ENCODE data around the gene POLR3A. TPM values are rescaled to one million over a fixed set of nuclear protein-coding genes. Genes with fewer than 3 reads are reported as not detected.

The POLR3A gene
- total RNA-seq, 1 donor: 17.5 TPM

DNA sequence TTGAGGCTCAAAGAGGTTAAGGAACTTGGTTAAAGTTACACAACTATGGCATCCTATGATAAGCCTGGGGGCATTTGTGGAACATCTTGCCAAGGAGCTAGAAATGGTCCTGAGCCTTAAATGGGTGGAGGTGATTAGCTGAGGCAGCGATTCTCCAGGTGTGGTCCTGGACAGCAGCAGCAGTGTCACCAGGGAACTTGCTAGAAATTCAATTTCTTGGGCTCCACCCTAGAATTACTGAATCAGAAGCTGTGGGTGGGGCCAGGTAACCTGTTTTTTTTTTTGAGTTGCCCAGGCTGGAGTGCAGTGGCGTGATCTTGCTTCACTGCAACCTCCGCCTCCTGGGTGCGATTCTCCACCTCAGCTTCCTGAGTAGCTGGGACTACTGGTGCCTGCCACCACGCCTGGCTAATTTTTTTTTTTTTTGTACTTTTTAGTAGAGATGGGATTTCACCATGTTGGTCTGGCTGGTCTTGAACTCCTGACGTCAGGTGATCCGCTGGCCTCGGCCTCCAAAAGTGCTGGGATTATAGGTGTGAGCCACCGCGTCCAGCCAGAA is 17.5 kb upstream of the POLR3A start:
- DNase-seq (ENCODE audit: low read depth): no peak
- TF ChIP-seq, protein P1, sequence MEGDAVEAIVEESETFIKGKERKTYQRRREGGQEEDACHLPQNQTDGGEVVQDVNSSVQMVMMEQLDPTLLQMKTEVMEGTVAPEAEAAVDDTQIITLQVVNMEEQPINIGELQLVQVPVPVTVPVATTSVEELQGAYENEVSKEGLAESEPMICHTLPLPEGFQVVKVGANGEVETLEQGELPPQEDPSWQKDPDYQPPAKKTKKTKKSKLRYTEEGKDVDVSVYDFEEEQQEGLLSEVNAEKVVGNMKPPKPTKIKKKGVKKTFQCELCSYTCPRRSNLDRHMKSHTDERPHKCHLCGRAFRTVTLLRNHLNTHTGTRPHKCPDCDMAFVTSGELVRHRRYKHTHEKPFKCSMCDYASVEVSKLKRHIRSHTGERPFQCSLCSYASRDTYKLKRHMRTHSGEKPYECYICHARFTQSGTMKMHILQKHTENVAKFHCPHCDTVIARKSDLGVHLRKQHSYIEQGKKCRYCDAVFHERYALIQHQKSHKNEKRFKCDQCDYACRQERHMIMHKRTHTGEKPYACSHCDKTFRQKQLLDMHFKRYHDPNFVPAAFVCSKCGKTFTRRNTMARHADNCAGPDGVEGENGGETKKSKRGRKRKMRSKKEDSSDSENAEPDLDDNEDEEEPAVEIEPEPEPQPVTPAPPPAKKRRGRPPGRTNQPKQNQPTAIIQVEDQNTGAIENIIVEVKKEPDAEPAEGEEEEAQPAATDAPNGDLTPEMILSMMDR (IDR thresholded peaks at IDR 0.05; ENCODE audit: insufficient read depth, low read length): no peak
- no peak overlapping the region for H3K4me3 ChIP-seq (ENCODE audit: low read depth, low read length)

DNA sequence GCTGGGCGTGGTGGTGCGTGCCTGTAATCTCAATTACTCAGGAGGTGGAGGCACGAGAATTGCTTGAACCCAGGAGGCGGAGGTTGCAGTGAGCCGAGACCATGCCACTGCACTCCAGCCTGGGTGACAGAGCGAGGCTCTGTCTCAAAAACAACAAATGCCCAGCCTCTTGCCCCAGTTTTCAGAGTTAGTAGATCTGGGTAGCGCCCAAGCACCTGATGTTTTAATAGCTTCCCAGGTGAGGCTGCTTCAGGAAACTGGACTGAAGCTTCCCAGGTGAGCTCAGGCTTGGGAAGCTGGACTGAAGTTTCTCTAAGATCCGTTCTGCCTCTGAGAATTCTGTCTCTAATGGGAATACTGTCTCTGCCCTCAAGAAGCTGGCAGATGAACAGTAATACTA is 16.5 kb upstream of the POLR3A start:
- DNase-seq (ENCODE audit: low read depth): no peak
- TF ChIP-seq, protein P1 (IDR thresholded peaks at IDR 0.05; ENCODE audit: insufficient read depth, low read length): no peak

DNA sequence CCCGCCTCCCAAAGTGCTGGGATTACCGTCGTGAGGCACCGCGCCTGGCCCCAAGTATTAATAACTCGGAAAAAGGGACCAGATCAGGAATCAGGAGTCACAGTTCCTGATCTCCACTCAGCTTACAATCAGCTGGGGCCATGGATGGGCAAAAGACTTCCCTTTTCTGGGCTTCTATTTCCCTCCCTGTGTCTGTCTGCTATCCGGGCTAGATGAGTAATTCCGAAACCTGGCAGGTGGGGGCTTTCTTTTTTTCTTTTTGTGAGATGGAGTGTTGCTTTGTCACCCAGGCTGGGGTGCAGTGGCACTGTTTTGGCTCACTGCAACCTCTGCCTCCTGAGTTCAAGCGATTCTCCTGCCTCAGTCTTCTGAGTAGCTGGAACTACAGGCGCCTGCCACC is 15.9 kb upstream of the POLR3A start:
- TF ChIP-seq, protein P1 (IDR thresholded peaks at IDR 0.05; ENCODE audit: insufficient read depth, low read length): no peak
- H3K4me3 ChIP-seq (ENCODE audit: low read depth, low read length): no peak overlapping the region
- DNase-seq (ENCODE audit: low read depth): no peak

More for the DNA sequence above, 16.5 kb upstream of the POLR3A start:
- H3K4me3 ChIP-seq (ENCODE audit: low read depth, low read length): no peak overlapping the region

DNA sequence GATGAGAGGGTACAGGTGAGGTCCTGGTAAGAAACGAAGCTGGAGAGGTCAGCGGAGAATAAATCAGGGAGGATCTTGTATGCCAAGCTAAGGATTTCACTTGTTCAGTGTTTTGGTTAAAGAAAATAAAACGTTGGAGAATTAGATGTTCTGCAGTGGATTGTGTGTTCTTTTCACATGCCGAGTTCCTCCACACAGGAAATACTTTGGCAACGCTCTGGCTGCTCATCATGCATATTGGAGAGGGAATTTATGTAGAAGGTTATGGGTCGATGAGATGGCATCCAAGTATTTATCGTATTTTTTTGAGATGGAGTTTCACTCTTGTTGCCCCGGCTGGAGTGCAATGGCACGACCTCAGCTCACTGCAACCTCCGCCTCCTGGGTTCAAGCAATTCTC is 15.4 kb upstream of the POLR3A start:
- no peak overlapping the region for H3K4me3 ChIP-seq (ENCODE audit: low read depth, low read length)
- TF ChIP-seq, protein P1 (IDR thresholded peaks at IDR 0.05; ENCODE audit: insufficient read depth, low read length): no peak
- no peak for DNase-seq (ENCODE audit: low read depth)

DNA sequence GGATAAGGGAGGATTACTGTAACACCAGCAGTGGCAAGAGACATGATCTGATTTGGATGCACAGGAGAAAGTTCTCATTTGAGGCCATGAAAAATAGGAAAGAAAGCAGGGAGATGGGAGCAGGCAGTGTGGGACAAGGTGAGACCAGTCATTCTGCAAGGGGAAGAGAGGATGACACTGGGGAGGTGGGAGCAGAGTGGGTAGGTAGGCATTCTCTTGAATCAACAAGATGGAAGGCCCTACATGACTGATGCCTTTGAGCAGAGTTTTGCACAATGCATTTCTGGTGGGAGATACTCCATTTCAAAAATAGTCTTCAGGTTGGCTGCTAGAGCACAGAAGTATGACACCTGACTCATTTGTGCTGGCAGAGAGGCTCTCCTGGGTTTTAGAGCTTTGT is 14.9 kb upstream of the POLR3A start:
- no peak overlapping the region for H3K4me3 ChIP-seq (ENCODE audit: low read depth, low read length)
- DNase-seq (ENCODE audit: low read depth): no peak
- TF ChIP-seq, protein P1 (IDR thresholded peaks at IDR 0.05; ENCODE audit: insufficient read depth, low read length): no peak

DNA sequence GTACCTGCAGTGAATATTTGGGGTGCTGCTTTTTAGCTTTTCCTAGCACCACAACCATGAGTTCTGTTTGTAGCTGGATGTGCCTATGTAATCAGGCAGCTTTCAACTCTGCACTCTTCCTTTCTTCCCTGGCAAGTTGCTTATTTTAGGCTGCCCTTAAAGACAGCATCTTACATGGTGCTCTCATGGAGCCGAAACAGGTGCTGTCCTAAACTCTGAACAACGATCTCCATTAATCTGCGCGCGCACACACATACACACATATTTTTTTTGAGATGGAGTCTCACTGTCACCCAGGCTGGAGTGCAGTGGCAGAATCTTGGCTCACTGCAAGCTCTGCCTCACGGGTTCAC is 13.4 kb upstream of the POLR3A start:
- TF ChIP-seq, protein P1 (IDR thresholded peaks at IDR 0.05; ENCODE audit: insufficient read depth, low read length): no peak
- no peak overlapping the region for H3K4me3 ChIP-seq (ENCODE audit: low read depth, low read length)
- DNase-seq (ENCODE audit: low read depth): no peak

All from fibroblast of the aortic adventitia (primary cell).